SK-N-SH (cell line): Measurements from ENCODE around the gene AP1S3. TPM values are rescaled to one million over a fixed set of nuclear protein-coding genes. Genes with fewer than 3 reads are reported as not detected.

Source experiments
- CTCF ChIA-PET: fragments of 300-600, 350-600 bp; formaldehyde crosslinking; extraction: SDS; loops from one replicate; lab custom pipeline; 2021; lab: Yijun Ruan, JAX
- POLR2A ChIA-PET: fragments of 350-600 bp; sonication (Branson Sonifier 250); formaldehyde crosslinking; extraction: SDS; loops from one replicate; lab custom pipeline; 2020; ENCODE audit warnings: antibody characterized with exemption, inconsistent platforms; lab: Yijun Ruan, JAX
- DNase-seq: peaks from one replicate; pipeline ENCODE4 v3.0.0; 2012
- H2AFZ ChIP-seq: fragments of 200-600 bp; sonication (generic); 2 replicates; pipeline ENCODE4 v1.8.1; 2016; ENCODE audit warnings: antibody characterized with exemption, mild to moderate bottlenecking, low read depth
- H3F3A ChIP-seq: fragments of 200-600 bp; sonication (generic); replicated peaks from 2 replicates; pipeline ENCODE3; 2016; ENCODE audit warnings: antibody characterized with exemption, mild to moderate bottlenecking; ENCODE audit not compliant: insufficient read depth
- H3K27ac ChIP-seq, 2 experiments: fragments of 200-500 bp in 1 of 2; fragments of 200-600 bp in 1 of 2; sonication (Bioruptor generic) in 1 of 2; sonication (generic), shearing (Covaris generic) in 1 of 2; 2 replicates each; pipeline versions ENCODE4 v1.5.1 to v1.6.1; 2014 to 2016; ENCODE audit warnings: low read depth in 2 of 2, inconsistent platforms in 1 of 2, low read length in 1 of 2, mild to moderate bottlenecking in 1 of 2, mixed read lengths in 1 of 2
- H3K27me3 ChIP-seq: fragments of 200-600 bp; sonication (generic), shearing (Covaris generic); 2 replicates; pipeline ENCODE4 v1.6.1; 2016; ENCODE audit warnings: mixed run types; ENCODE audit not compliant: insufficient read depth
- H3K36me3 ChIP-seq, 2 experiments: fragments of 200-500 bp in 1 of 2; fragments of 200-600 bp in 1 of 2; sonication (Bioruptor generic) in 1 of 2; sonication (generic) in 1 of 2; replicated peaks in 1 of 2; 2 replicates each; pipeline versions ENCODE3 to v1.5.1; 2014 to 2016; ENCODE audit warnings: low read length in 1 of 2, mild to moderate bottlenecking in 1 of 2; ENCODE audit not compliant: insufficient read depth in 2 of 2, control insufficient read depth in 1 of 2
- H3K4me1 ChIP-seq, 2 experiments: fragments of 200-500 bp in 1 of 2; fragments of 200-600 bp in 1 of 2; sonication (Bioruptor generic) in 1 of 2; sonication (generic), shearing (Covaris generic) in 1 of 2; 2 replicates each; pipeline versions ENCODE4 v1.5.1 to v1.6.1; 2014 to 2016; ENCODE audit warnings: low read depth in 1 of 2, low read length in 1 of 2, mixed run types in 1 of 2; ENCODE audit not compliant: insufficient read depth in 2 of 2, control insufficient read depth in 1 of 2
- H3K4me2 ChIP-seq: fragments of 200-600 bp; sonication (generic), shearing (Covaris generic); 2 replicates; pipeline ENCODE4 v1.6.1; 2017; ENCODE audit warnings: mixed run types
- H3K4me3 ChIP-seq, 2 experiments: fragments of 200-500 bp in 1 of 2; fragments of 200-600 bp in 1 of 2; sonication (Bioruptor generic) in 1 of 2; sonication (generic), shearing (Covaris generic) in 1 of 2; 2 replicates each; pipeline versions ENCODE4 v1.5.1 to v1.8.1; 2014 to 2016; ENCODE audit warnings: low read depth in 2 of 2, inconsistent platforms in 1 of 2, low read length in 1 of 2, mild to moderate bottlenecking in 1 of 2, mixed read lengths in 1 of 2, moderate library complexity in 1 of 2
- H3K79me2 ChIP-seq: fragments of 200-600 bp; sonication (generic); 2 replicates; pipeline ENCODE4 v1.8.1; 2017; ENCODE audit warnings: mild to moderate bottlenecking; ENCODE audit not compliant: insufficient read depth
- H3K9ac ChIP-seq: fragments of 200-600 bp; sonication (generic); 2 replicates; pipeline ENCODE4 v1.6.1; 2017; ENCODE audit warnings: mixed run types
- H3K9me2 ChIP-seq: fragments of 200-600 bp; sonication (generic); 2 replicates; pipeline ENCODE4 v1.6.1; 2017; ENCODE audit warnings: mixed run types
- H3K9me3 ChIP-seq: fragments of 200-600 bp; sonication (generic); 2 replicates; pipeline ENCODE4 v1.6.1; 2017; ENCODE audit warnings: mixed run types, mild to moderate bottlenecking, moderate library complexity
- H4K20me1 ChIP-seq: fragments of 200-600 bp; sonication (generic); 2 replicates; pipeline ENCODE4 v1.6.1; 2017; ENCODE audit warnings: mild to moderate bottlenecking, mixed run types; ENCODE audit not compliant: insufficient read depth
- ELF1 ChIP-seq: IDR thresholded peaks from 2 replicates; pipeline ENCODE4 v1.4.0; 2012
- EP300 ChIP-seq, 2 experiments: IDR thresholded peaks; 2 replicates each; pipeline versions ENCODE4 v1.4.0 to v1.6.1; 2012; ENCODE audit warnings: borderline replicate concordance in 1 of 2, low read depth in 1 of 2, low read length in 1 of 2
- EZH2phosphoT487 ChIP-seq: fragments of 200-600 bp; sonication (generic); IDR thresholded peaks from 2 replicates; pipeline ENCODE4 v1.6.1; 2017; ENCODE audit warnings: low read depth, mixed run types, mild to moderate bottlenecking, antibody characterized with exemption, moderate library complexity, borderline replicate concordance
- FOXM1 ChIP-seq: IDR thresholded peaks from 2 replicates; pipeline ENCODE4 v1.4.0; 2012; ENCODE audit warnings: low read depth, mild to moderate bottlenecking
- PBX3 ChIP-seq: IDR thresholded peaks from 2 replicates; pipeline ENCODE4; 2012
- POLR2AphosphoS5 ChIP-seq: IDR thresholded peaks from 2 replicates; pipeline ENCODE4 v1.6.1; 2012; ENCODE audit warnings: low read depth, low read length
- RCOR1 ChIP-seq: fragments of 150-350 bp; IDR thresholded peaks from 2 replicates; pipeline ENCODE4 v1.6.1; 2017; ENCODE audit warnings: antibody characterized with exemption, low read length
- REST ChIP-seq: IDR thresholded peaks from 2 replicates; pipeline ENCODE4 v1.6.1; 2012; ENCODE audit warnings: mild to moderate bottlenecking, low read depth, low read length, moderate library complexity
- RFX5 ChIP-seq: IDR thresholded peaks from 2 replicates; pipeline ENCODE4 v1.6.1; 2012; ENCODE audit warnings: mild to moderate bottlenecking, improper control_type of control experiment, low read length
- RXRA ChIP-seq: IDR thresholded peaks from 2 replicates; pipeline ENCODE4 v1.4.0; 2012; ENCODE audit warnings: low read depth, mild to moderate bottlenecking, borderline replicate concordance
- SIN3A ChIP-seq: IDR thresholded peaks from 2 replicates; pipeline ENCODE4 v1.6.1; 2012; ENCODE audit warnings: low read depth, mild to moderate bottlenecking, low read length, moderate library complexity, borderline replicate concordance
- SMC3 ChIP-seq: IDR thresholded peaks from 2 replicates; pipeline ENCODE4 v1.6.1; 2012; ENCODE audit warnings: low read depth, low read length, improper control_type of control experiment
- TAF1 ChIP-seq: IDR thresholded peaks from 2 replicates; pipeline ENCODE4 v1.6.1; 2012; ENCODE audit warnings: low read depth, mild to moderate bottlenecking, low read length, moderate library complexity, borderline replicate concordance
- TEAD4 ChIP-seq: IDR thresholded peaks from 2 replicates; pipeline ENCODE4 v1.4.0; 2012; ENCODE audit warnings: mild to moderate bottlenecking, borderline replicate concordance; ENCODE audit not compliant: insufficient read depth
- USF1 ChIP-seq: IDR thresholded peaks from 2 replicates; pipeline ENCODE4 v1.4.0; 2012; ENCODE audit warnings: low read depth, borderline replicate concordance
- ZBTB33 ChIP-seq: IDR thresholded peaks from 2 replicates; pipeline ENCODE4 v1.4.0; 2012; ENCODE audit warnings: low read depth, borderline replicate concordance
- WGBS: methylation state at CpG from one replicate; pipeline ENCODE4 v1.1.6; 2017; ENCODE audit warnings: low lambda C conversion rate; 5-methylcytosine and 5-hydroxymethylcytosine counted together
- polyA plus RNA-seq, 3 experiments: library from polyadenylated mRNA; depleted of rRNA; stranded (reverse); fragments of >200 nt; gene quantifications; 2 replicates each; pipeline ENCODE4 v1.2.3, GENCODE V29; 2012

The AP1S3 gene
- polyA plus RNA-seq, 1 of the 3 experiments (the other 2 are of a cell fraction), result 4.8 TPM

GRCh38 chr2:223720367-223720766 is 117.0 kb downstream of the AP1S3 start:
- H2AFZ ChIP-seq, result no peak overlapping the region
- H3K27ac ChIP-seq, result no peak overlapping the region
- H3F3A ChIP-seq, result peaks cover 13% of the 10 kb centered on the region
- TF ChIP-seq RFX5, result no peak
- ChIA-PET POLR2A (no interaction called here), CTCF (no interaction called here)
- no peak overlapping the region for H3K4me2 ChIP-seq
- H3K27me3 ChIP-seq, result no peaks in the 10 kb centered on the region
- H3K9me2 ChIP-seq, result no peaks in the 10 kb centered on the region
- DNase-seq, result no peak
- H3K36me3 ChIP-seq, result peaks cover 0 to 3% of the 10 kb centered on the region in 2 experiments
- 96% methylated on average over 1 of the region's 1 CpG for WGBS
- H3K9me3 ChIP-seq, result peaks cover 13% of the 10 kb centered on the region; the same call in 1 of the 2 replicates
- H4K20me1 ChIP-seq, result no peaks in the 10 kb centered on the region
- peaks cover 7 to 16% of the 10 kb centered on the region in 2 experiments; a peak in 3 of 4 replicates for H3K4me1 ChIP-seq
- H3K79me2 ChIP-seq, result no peaks in the 10 kb centered on the region
- H3K9ac ChIP-seq, result no peak overlapping the region
- H3K4me3 ChIP-seq, result no peak overlapping the region

GRCh38 chr2:223712642-223713041 is 124.7 kb downstream of the AP1S3 start:
- no peak for TF ChIP-seq REST
- TF ChIP-seq SIN3A, result no peak
- TF ChIP-seq USF1, result no peak
- no peak for TF ChIP-seq PBX3
- no peak for TF ChIP-seq ZBTB33
- TF ChIP-seq FOXM1, result no peak
- TF ChIP-seq POLR2AphosphoS5, result no peak
- no peak for TF ChIP-seq RCOR1
- TF ChIP-seq ELF1, result no peak
- TF ChIP-seq RFX5, result no peak
- no peak for TF ChIP-seq SMC3
- no peak for TF ChIP-seq TAF1
- TF ChIP-seq EZH2phosphoT487, result no peak
- TF ChIP-seq TEAD4, result no peak
- TF ChIP-seq RXRA, result no peak
- no peak for TF ChIP-seq EP300 (IDR thresholded peaks at IDR 0.05; ENCODE audit: borderline replicate concordance in 1 of 2, low read depth in 1 of 2, low read length in 1 of 2)
- ChIA-PET CTCF (interaction anchor here (1.7 kb wide), 1 partner anchor 9 kb away, joined by 3 read pairs; no protein-coding TSS in a partner anchor), POLR2A (no interaction called here)

More at GRCh38 chr2:223712642-223713041, 124.7 kb downstream of the AP1S3 start:
- H2AFZ ChIP-seq, result no peak overlapping the region
- H3K36me3 ChIP-seq, result peaks cover 0 to 3% of the 10 kb centered on the region in 2 experiments
- DNase-seq, result no peak
- H4K20me1 ChIP-seq, result no peaks in the 10 kb centered on the region
- H3K27me3 ChIP-seq, result no peaks in the 10 kb centered on the region
- no peak overlapping the region for H3K4me3 ChIP-seq
- no peak overlapping the region for H3K4me2 ChIP-seq
- no peak overlapping the region for H3K27ac ChIP-seq
- H3K9me3 ChIP-seq, result peaks cover 9% of the 10 kb centered on the region; the same call in 1 of the 2 replicates
- H3K9me2 ChIP-seq, result no peaks in the 10 kb centered on the region
- no peak overlapping the region for H3K9ac ChIP-seq
- H3F3A ChIP-seq, result no peaks in the 10 kb centered on the region
- H3K79me2 ChIP-seq, result no peaks in the 10 kb centered on the region
- H3K4me1 ChIP-seq, result peaks cover 0 to 6% of the 10 kb centered on the region in 2 experiments; a peak in 2 of 4 replicates
